HEK293T (cell line): ENCODE data around the gene GOLGA6L7.

Experiments
- ARNT ChIP-seq: fragments of 450-650 bp; IDR thresholded peaks from 2 replicates; pipeline ENCODE4 v1.6.1; 2017; ENCODE audit warnings: mild to moderate bottlenecking
- BHLHE40 ChIP-seq: fragments of 450-650 bp; IDR thresholded peaks from 2 replicates; pipeline ENCODE4 v1.6.1; 2016; ENCODE audit warnings: mild to moderate bottlenecking, moderate library complexity, borderline replicate concordance
- ELF4 ChIP-seq: fragments of 450-650 bp; IDR thresholded peaks from 2 replicates; pipeline ENCODE4 v1.6.1; 2017; ENCODE audit warnings: antibody characterized with exemption
- FOXA1 ChIP-seq: fragments of 450-650 bp; IDR thresholded peaks from 2 replicates; pipeline ENCODE4 v1.6.1; 2016; ENCODE audit warnings: mild to moderate bottlenecking
- FOXM1 ChIP-seq: fragments of 450-650 bp; IDR thresholded peaks from 2 replicates; pipeline ENCODE4 v1.6.1; 2017; ENCODE audit warnings: mild to moderate bottlenecking, borderline replicate concordance
- NFRKB ChIP-seq: fragments of 450-650 bp; IDR thresholded peaks from 2 replicates; pipeline ENCODE4 v1.6.1; 2016; ENCODE audit warnings: mild to moderate bottlenecking, moderate library complexity
- TARDBP ChIP-seq: fragments of 450-650 bp; IDR thresholded peaks from 2 replicates; pipeline ENCODE4 v1.6.1; 2016
- ZNF384 ChIP-seq: fragments of 450-650 bp; IDR thresholded peaks from 2 replicates; pipeline ENCODE4 v1.6.1; 2016

- TF ChIP-seq ELF4: no peak
- no peak for TF ChIP-seq FOXA1
- TF ChIP-seq BHLHE40: no peak
- TF ChIP-seq FOXM1: no peak
- TF ChIP-seq NFRKB: no peak
- no peak for TF ChIP-seq ZNF384
- TF ChIP-seq TARDBP: no peak
- TF ChIP-seq ARNT: no peak
Measured at GRCh38 chr15:28881170-28881569, 32.7 kb upstream of the GOLGA6L7 start.
